Breast epithelium (tissue), 4 donors: ENCODE measurements around the gene ZW10. TPM values are rescaled to one million over a fixed set of nuclear protein-coding genes. Genes with fewer than 3 reads are reported as not detected.

Experiments used
- DNase-seq, 2 donors: peaks; one replicate each; pipeline ENCODE4 v3.0.0-alpha.2; 2019; ENCODE audit warnings: low spot score in 2 of 2
- H3K27ac ChIP-seq, 2 donors: fragments of 200-600 bp; sonication (generic) in 1 of 2; one replicate each; pipeline ENCODE4 v1.5.1; 2016 to 2019; ENCODE audit warnings: mild to moderate bottlenecking in 1 of 2
- H3K27me3 ChIP-seq, 2 donors: fragments of 200-600 bp; sonication (generic) in 1 of 2; one replicate each; pipeline versions ENCODE4 v1.5.1 to v1.6.0; 2017 to 2019; ENCODE audit warnings: control low read depth in 1 of 2, mild to moderate bottlenecking in 1 of 2
- H3K36me3 ChIP-seq: fragments of 200-600 bp; one replicate; pipeline ENCODE4 v1.5.1; 2019
- H3K4me1 ChIP-seq, 2 donors: fragments of 200-600 bp; sonication (generic); one replicate each; pipeline ENCODE4 v1.5.1; 2016 to 2019; ENCODE audit warnings: control low read depth in 1 of 2
- H3K4me3 ChIP-seq, 3 donors: fragments of 200-600 bp; sonication (generic); 1 replicate in 2 of 3; 2 replicates in 1 of 3; pipeline ENCODE4 v1.5.1; 2016 to 2019; ENCODE audit warnings: mild to moderate bottlenecking in 3 of 3, moderate library complexity in 2 of 3
- H3K9me3 ChIP-seq, 2 donors: fragments of 200-600 bp; sonication (generic) in 1 of 2; one replicate each; pipeline ENCODE4 v1.5.1; 2016 to 2019; ENCODE audit warnings: control low read depth in 1 of 2
- POLR2A ChIP-seq: fragments of 450-650 bp; IDR thresholded peaks from one replicate; pipeline ENCODE4 v1.6.1; 2016; ENCODE audit warnings: antibody characterized with exemption, mild to moderate bottlenecking, moderate library complexity
- POLR2AphosphoS5 ChIP-seq, 3 donors: sonication (generic); formaldehyde crosslinking; IDR thresholded peaks; one replicate each; pipeline ENCODE4 v1.6.1; 2017; ENCODE audit warnings: antibody characterized with exemption in 3 of 3
- intact Hi-C: fragments of 100-400 bp; cut with DNase I; formaldehyde crosslinking; loops from one replicate; pipeline ENCODE4 v1.15.1; 2023; ENCODE audit warnings: low total_unique reads
- total RNA-seq, 3 donors: library from RNA; depleted of rRNA; stranded (reverse); fragments of >200 nt; gene quantifications; one replicate each; pipeline ENCODE4 v1.1.0, GENCODE V29; 2016
- TF ChIP-seq, protein P1 (sequence below), 3 donors: fragments of 450-650 bp; IDR thresholded peaks; one replicate each; pipeline ENCODE4 v1.5.1; 2016 to 2017; ENCODE audit warnings: antibody characterized with exemption in 3 of 3, mild to moderate bottlenecking in 3 of 3, moderate library complexity in 3 of 3

The ZW10 gene, protein sequence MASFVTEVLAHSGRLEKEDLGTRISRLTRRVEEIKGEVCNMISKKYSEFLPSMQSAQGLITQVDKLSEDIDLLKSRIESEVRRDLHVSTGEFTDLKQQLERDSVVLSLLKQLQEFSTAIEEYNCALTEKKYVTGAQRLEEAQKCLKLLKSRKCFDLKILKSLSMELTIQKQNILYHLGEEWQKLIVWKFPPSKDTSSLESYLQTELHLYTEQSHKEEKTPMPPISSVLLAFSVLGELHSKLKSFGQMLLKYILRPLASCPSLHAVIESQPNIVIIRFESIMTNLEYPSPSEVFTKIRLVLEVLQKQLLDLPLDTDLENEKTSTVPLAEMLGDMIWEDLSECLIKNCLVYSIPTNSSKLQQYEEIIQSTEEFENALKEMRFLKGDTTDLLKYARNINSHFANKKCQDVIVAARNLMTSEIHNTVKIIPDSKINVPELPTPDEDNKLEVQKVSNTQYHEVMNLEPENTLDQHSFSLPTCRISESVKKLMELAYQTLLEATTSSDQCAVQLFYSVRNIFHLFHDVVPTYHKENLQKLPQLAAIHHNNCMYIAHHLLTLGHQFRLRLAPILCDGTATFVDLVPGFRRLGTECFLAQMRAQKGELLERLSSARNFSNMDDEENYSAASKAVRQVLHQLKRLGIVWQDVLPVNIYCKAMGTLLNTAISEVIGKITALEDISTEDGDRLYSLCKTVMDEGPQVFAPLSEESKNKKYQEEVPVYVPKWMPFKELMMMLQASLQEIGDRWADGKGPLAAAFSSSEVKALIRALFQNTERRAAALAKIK
- total RNA-seq, result 10 to 100 TPM; 11.5 to 20.8 (median 18.7) TPM

DNA sequence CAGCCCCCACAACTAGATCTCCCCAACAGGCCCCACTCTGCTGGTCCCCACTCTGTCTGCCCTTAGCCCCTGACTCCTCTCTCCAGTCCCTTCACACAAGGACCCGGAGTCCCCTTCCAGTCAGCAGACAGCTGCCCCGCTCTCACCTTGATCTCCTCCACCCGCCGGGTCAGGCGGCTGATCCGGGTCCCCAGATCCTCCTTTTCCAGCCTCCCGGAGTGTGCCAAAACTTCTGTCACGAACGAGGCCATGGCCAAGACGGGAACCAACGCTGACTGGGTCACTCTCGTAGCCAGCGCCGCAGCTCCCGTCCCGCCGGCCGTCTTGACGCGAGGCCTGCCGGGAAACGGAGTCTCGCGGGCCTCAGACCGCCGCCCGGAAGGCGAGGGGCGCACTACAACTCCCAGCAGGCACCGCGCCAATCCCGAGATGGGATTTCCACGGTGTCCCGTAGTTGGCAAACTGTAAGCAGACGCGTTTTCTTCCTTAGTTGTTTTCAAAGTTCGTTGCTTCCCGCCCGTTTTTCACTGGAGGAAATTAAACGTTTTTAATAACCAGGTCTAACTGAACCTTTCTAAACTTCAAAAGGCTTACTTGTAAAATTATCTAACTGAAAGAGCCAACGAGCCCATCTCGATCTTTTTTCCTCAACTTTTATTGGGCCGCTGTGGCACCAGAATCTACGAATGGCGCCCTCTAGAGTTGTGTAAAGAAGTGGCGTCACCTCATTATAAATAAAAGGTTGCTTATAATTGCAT is at the start of gene ZW10:
ZW10 (minus strand) TSS at position 277 of the 758 bp plus-strand sequence; CDS start at position 251, 26 bp downstream.
- no peaks in the 10 kb centered on the region for H3K9me3 ChIP-seq
- DNase-seq, result peak; percentile 96 to 97
- peak; percentile 61 to 89 (median 74) for TF ChIP-seq POLR2AphosphoS5 (IDR thresholded peaks at IDR 0.05)
- TF ChIP-seq, protein P1, sequence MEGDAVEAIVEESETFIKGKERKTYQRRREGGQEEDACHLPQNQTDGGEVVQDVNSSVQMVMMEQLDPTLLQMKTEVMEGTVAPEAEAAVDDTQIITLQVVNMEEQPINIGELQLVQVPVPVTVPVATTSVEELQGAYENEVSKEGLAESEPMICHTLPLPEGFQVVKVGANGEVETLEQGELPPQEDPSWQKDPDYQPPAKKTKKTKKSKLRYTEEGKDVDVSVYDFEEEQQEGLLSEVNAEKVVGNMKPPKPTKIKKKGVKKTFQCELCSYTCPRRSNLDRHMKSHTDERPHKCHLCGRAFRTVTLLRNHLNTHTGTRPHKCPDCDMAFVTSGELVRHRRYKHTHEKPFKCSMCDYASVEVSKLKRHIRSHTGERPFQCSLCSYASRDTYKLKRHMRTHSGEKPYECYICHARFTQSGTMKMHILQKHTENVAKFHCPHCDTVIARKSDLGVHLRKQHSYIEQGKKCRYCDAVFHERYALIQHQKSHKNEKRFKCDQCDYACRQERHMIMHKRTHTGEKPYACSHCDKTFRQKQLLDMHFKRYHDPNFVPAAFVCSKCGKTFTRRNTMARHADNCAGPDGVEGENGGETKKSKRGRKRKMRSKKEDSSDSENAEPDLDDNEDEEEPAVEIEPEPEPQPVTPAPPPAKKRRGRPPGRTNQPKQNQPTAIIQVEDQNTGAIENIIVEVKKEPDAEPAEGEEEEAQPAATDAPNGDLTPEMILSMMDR (IDR thresholded peaks at IDR 0.05), result peak; percentile 58 to 87 (median 84)
- no peak for TF ChIP-seq POLR2A
- H3K4me3 ChIP-seq, result peak within 1 kb of the TSS; percentile 76 to 86 (median 78)
- H3K4me1 ChIP-seq, result no peaks in the 10 kb centered on the region
- intact Hi-C loops, result no loop called here
- no peaks in the 10 kb centered on the region for H3K36me3 ChIP-seq
- no peaks in the 10 kb centered on the region for H3K27me3 ChIP-seq
- peak within 1 kb of the TSS; percentile 79 to 87 for H3K27ac ChIP-seq

DNA sequence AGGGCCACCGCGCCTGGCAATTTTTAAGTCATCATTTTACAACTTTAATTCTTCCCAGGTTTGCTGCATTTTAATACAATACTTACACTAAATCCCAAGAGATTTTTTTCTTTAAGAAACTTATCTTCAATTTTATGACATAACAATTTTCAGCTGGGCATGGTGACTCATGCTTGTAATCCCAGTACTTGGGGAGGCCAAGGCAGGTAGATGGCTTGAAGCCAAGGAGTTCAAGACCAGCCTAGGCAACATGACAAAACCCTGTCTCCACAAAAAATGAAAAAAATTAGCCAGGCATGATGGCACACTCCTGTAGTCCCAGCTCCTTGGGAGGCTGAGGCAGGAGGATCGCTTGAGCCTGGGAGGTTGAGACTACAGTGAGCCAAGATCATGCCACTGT is 44.9 kb upstream of the ZW10 start:
- Histone ChIP-seq H3K4me3 (no peak overlapping the region), H3K9me3 (no peaks in the 10 kb centered on the region), H3K27me3 (no peaks in the 10 kb centered on the region), H3K27ac (no peak overlapping the region), H3K4me1 (no peaks in the 10 kb centered on the region), H3K36me3 (no peaks in the 10 kb centered on the region)
- intact Hi-C loops, result no loop called here
- no peak for DNase-seq
- TF ChIP-seq POLR2A, result no peak
- no peak for TF ChIP-seq POLR2AphosphoS5 (IDR thresholded peaks at IDR 0.05)
- TF ChIP-seq, protein P1 (IDR thresholded peaks at IDR 0.05), result no peak

DNA sequence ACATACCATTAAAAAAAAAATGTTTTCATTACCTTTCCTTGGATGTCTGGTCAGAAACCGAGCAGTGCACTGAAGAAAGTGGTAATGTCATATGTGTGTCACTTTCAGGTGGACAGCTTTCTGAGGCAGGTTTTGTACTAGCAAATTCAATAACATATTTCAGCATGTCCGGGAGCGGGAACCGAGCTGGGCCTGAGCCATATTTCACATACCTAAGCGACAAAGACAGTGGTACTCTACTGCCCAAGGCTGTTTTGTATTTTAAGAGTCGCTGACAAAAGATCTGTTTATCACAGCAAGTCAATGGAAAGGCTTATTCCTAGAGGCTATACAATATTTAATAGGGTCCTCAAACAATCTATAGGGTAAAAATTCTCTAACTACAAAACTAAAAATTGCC is 44.1 kb upstream of the ZW10 start:
- H3K36me3 ChIP-seq, result no peaks in the 10 kb centered on the region
- intact Hi-C loops, result no loop called here
- no peaks in the 10 kb centered on the region for H3K27me3 ChIP-seq
- H3K4me3 ChIP-seq, result no peak overlapping the region
- TF ChIP-seq POLR2AphosphoS5 (IDR thresholded peaks at IDR 0.05), result no peak
- TF ChIP-seq POLR2A, result no peak
- TF ChIP-seq, protein P1 (IDR thresholded peaks at IDR 0.05), result no peak
- H3K4me1 ChIP-seq, result no peaks in the 10 kb centered on the region
- no peak overlapping the region for H3K27ac ChIP-seq
- peak; percentile 57 to 70 for DNase-seq
- H3K9me3 ChIP-seq, result no peaks in the 10 kb centered on the region

DNA sequence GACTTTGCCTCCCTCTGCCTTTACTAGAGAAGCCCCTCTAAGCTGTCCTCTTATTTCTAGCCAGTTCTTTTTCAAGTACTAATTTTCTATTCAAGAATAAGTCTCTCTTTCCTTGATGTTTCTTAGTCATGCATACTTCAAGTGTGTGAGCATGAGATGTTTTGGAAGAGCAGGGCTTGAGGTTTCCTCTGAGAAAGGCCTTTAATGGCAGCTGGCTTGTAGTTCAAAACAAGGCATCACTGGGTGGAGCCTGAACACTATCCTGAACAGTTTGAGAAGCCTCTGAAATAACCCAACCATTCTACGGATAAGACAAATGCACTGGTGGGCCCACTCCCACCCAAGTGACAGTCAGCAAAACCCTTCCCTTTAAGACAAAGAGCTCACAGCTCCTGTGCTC is 43.7 kb upstream of the ZW10 start:
- H3K4me3 ChIP-seq, result no peak overlapping the region
- intact Hi-C loops, result no loop called here
- TF ChIP-seq POLR2AphosphoS5 (IDR thresholded peaks at IDR 0.05) (no peak), POLR2A (no peak)
- TF ChIP-seq, protein P1 (IDR thresholded peaks at IDR 0.05), result no peak
- H3K9me3 ChIP-seq, result no peaks in the 10 kb centered on the region
- no peaks in the 10 kb centered on the region for H3K4me1 ChIP-seq
- H3K27ac ChIP-seq, result no peak overlapping the region
- H3K27me3 ChIP-seq, result no peaks in the 10 kb centered on the region
- H3K36me3 ChIP-seq, result no peaks in the 10 kb centered on the region
- DNase-seq, result no peak
